ENCODE results near the gene MIF4GD. TPM values are rescaled to one million over a fixed set of nuclear protein-coding genes. Genes with fewer than 3 reads are reported as not detected.

Gene MIF4GD
- total and polyA plus RNA-seq, 2 of the 4 experiments (the other 2 are of a cell fraction) = 4.1 to 6.9 TPM

DNA sequence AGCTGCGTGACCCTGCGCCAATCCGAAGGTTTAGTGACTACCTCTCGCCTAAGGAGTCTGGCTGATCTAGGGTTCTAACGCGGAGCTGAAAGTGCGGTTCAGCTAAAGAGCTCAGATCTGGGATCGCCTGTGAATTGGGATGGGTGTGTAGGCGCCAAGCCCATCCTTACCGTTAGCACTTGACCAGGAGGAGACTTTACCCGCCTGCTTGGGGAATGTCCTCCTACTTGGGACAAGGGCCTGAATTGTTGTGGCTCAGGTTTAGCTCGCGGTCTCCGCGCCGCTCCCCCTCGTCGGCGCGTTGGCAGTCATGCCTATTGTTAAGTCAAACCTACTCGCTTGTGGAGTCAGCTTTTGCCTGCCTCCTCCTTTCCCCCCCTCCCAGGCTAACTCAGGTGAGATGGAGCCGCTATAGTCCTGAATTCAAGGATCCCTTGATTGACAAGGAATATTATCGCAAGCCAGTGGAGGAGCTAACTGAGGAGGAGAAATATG is 8.9 kb downstream of the MIF4GD start:
- Histone ChIP-seq H2BK15ac (ENCODE audit: low read depth, low read length) (no peak overlapping the region), H3K56ac (ENCODE audit: extremely low read depth, insufficient read depth, low read length) (peak overlapping the region; percentile 96), H3K18ac (ENCODE audit: low read depth, low read length) (no peak overlapping the region), H3K4me1 (ENCODE audit: control insufficient read depth, insufficient read depth, low read length) (peaks cover 3% of the 10 kb centered on the region), H4K5ac (ENCODE audit: low read depth, low read length) (peak overlapping the region; percentile 89), H3K4me2 (ENCODE audit: low read depth, low read length) (peak overlapping the region; percentile 95), H3K27me3 (ENCODE audit: control insufficient read depth, insufficient read depth, low read length) (no peaks in the 10 kb centered on the region), H2BK20ac (ENCODE audit: low read depth, low read length) (no peak overlapping the region), H3K79me1 (ENCODE audit: low read depth in 1 of 2, low read length in 2 of 2) (peaks cover 37 to 48% of the 10 kb centered on the region in 2 experiments), H3K9ac (ENCODE audit: low read depth, low read length) (peak overlapping the region; percentile 97), H4K20me1 (ENCODE audit: insufficient read depth, low read length) (peaks cover 22% of the 10 kb centered on the region; the same call in 1 of the 2 replicates), H3K9me3 (ENCODE audit: control insufficient read depth, insufficient read depth, low read length) (no peaks in the 10 kb centered on the region), H3K9me1 (ENCODE audit: insufficient read depth, low read length) (peaks cover 7% of the 10 kb centered on the region), H2AK9ac (replicated peaks; ENCODE audit: low read depth, low read length, poor library complexity) (peak overlapping the region; percentile 94), H4K8ac (ENCODE audit: low read depth in 2 of 2, low read length in 2 of 2) (peak overlapping the region; percentile 97), H3K23ac (ENCODE audit: low read depth, low read length) (peak overlapping the region; percentile 44; the same call in 1 of the 2 replicates), H2AK5ac (ENCODE audit: low read depth, low read length) (peak overlapping the region; percentile 79), H2AFZ (replicated peaks; ENCODE audit: low read length, poor library complexity) (peak overlapping the region; percentile 94), H3K14ac (replicated peaks; ENCODE audit: low read depth, low read length) (peak overlapping the region; percentile 88), H2BK120ac (ENCODE audit: low read depth, low read length) (no peak overlapping the region), H3K36me3 (ENCODE audit: control insufficient read depth, insufficient read depth, low read length) (peaks cover 26% of the 10 kb centered on the region), H3K4me3 (ENCODE audit: insufficient read depth, low read depth, low read length) (peak overlapping the region; percentile 91), H2BK5ac (ENCODE audit: low read depth, low read length, poor library complexity, severe bottlenecking) (peak overlapping the region; percentile 33), H4K91ac (ENCODE audit: insufficient read depth, low read depth, low read length) (peak overlapping the region; percentile 95), H3K27ac (ENCODE audit: insufficient read depth, low read length) (peak overlapping the region; percentile 95), H3K4ac (ENCODE audit: low read depth, low read length) (peak overlapping the region; percentile 92)
- no TSS peak for BruUV-seq (replicated peaks)
- ChIA-PET POLR2A (ENCODE audit: unreplicated experiment) (interaction anchor here (0.6 to 1.5 kb wide), 2 partner anchors 9 to 221 kb away, joined by 3 to 4 read pairs; partner anchors contain the start of gene MIF4GD), CTCF (interaction anchor here (0.6 to 3.2 kb wide), 2 partner anchors 9 to 28 kb away, joined by 3 to 18 read pairs; partner anchors contain the start of gene MIF4GD)
- dilution Hi-C loops (cut with HindIII; ENCODE audit: low sequenced_read_pairs, unreplicated experiment) (no loop called here), in situ Hi-C loops (cut with MboI; ENCODE audit: low sequenced_read_pairs) (no loop called here), intact Hi-C loops (cut with micrococcal nuclease) (no loop called here)
- no peak for TF ChIP-seq MXI1 (IDR thresholded peaks at IDR 0.05; ENCODE audit: borderline replicate concordance, low read depth, low read length)
- TF ChIP-seq MAFK (IDR thresholded peaks at IDR 0.05; ENCODE audit: low read depth, low read length) = no peak
- TF ChIP-seq RAD21 (IDR thresholded peaks at IDR 0.05; ENCODE audit: low read length) = no peak
- no peak for TF ChIP-seq CHD1 (IDR thresholded peaks at IDR 0.05; ENCODE audit: low read depth, low read length)
- TF ChIP-seq NFE2L2 (IDR thresholded peaks at IDR 0.05; ENCODE audit: low read depth, low read length) = no peak
- DNase-seq (no peak), ATAC-seq (ENCODE audit: low read depth) (peak; percentile 19)
- WGBS, 2 experiments (ENCODE audit: extremely low coverage in 2 of 2, insufficient read length in 1 of 2) = 0% methylated on average over 1 of the region's 23 CpGs; no CpG with 5 or more reads in 1 of the 2 experiments

Measured in IMR-90 (cell line).